ENCODE results near the gene TBATA. TPM values are rescaled to one million over a fixed set of nuclear protein-coding genes. Genes with fewer than 3 reads are reported as not detected.

Gene TBATA
- total RNA-seq, 2 experiments from 2014 or later = not detected

DNA sequence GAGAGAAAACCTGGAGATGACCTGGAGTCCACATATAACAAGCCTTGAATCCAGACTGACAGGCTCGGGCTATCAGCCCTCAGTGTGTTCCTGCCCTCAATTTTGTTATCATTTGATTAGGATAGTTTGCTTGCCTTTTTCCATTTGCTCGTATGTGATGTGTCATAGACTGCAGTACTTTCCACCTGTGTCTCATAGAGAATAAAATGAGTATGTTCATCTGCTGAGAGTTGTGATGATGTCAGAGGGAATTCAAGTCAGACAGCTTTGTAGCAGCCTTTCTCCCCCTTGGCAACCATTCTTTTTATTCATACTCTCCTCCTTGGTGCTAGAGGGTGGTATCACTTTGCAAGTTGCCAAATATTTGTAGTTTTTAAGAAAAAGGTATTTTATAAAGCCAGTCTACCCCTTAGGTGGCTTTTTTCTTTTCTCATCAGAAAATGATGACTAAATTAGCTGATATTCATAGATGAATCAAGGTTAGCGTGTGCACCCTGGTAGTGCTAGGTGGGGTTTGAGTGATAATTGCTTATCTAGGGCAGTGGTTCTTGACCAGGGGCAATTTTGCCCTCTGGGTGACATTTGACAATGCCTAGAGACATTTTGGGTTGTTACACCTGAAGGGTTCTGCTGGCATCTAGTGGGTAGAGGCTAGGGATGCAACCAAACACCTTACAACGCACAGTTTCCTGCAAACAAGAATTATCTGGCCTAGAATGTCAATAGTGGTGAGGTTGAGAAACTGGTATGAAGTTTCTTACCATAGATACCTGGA is 36.0 kb upstream of the TBATA start:
- Mint-ChIP-seq H3K36me3 (ENCODE audit: low read depth) (peaks cover 12% of the 10 kb centered on the region), H3K27me3 (no peaks in the 10 kb centered on the region), H3K4me3 (no peak overlapping the region), H3K4me1 (peaks cover 21% of the 10 kb centered on the region), H3K9me3 (no peaks in the 10 kb centered on the region), H3K27ac (no peak overlapping the region)
- ChIA-PET CTCF (interaction anchor here (1.0 kb wide), 1 partner anchor 18 kb away, joined by 3 read pairs; no protein-coding TSS in a partner anchor), POLR2A (interaction anchor here (0.5 kb wide), 1 partner anchor 265 kb away, joined by 3 read pairs; no protein-coding TSS in a partner anchor)
- no peak for DNase-seq

DNA sequence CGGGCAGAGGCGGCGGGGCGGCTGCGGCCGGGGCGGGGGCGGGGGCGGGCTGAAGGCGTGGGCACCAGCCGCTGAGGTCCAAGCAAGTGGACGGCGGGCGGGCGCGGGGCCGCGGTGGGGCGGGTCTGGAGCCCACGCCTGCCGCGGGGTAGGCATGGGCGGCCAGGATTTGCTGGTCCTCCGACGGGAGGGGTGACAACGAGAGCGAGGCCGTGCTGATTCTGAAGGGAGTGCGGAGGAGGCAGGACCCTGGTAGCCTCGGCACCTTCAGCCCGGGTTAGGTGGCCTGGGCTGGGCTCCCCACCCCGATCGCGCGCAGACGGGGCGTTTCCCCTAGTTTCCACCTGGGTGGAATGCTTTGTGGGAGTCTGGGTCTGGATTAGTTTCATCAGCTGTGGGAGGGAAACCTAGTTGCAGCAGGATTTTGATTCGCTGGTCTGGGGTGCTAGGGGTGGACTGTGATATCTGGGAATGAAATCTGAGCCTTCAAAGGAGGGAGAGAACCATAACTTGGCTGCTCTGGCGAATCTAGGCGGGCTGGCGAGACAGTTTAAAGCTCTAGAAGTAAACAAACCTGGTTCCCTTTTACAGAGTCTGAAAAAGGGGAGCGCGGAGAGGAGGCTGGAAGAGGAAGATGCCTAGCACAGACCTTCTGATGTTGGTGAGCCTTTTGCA is 31.2 kb upstream of the TBATA start:
- ChIA-PET POLR2A (interaction anchor here (1.1 to 1.2 kb wide), 2 partner anchors 13 to 48 kb away, joined by 3 read pairs; no protein-coding TSS in a partner anchor), CTCF (interaction anchor here (1.3 to 2.1 kb wide), 5 partner anchors 35 to 266 kb away, joined by 3 to 18 read pairs (median 5); no protein-coding TSS in a partner anchor)
- Mint-ChIP-seq H3K9me3 (no peaks in the 10 kb centered on the region), H3K27me3 (no peaks in the 10 kb centered on the region), H3K27ac (peak overlapping the region; percentile 77), H3K4me1 (peaks cover 25% of the 10 kb centered on the region), H3K36me3 (ENCODE audit: low read depth) (peaks cover 12% of the 10 kb centered on the region), H3K4me3 (peak overlapping the region; percentile 91)
- peak; percentile 42 for DNase-seq

DNA sequence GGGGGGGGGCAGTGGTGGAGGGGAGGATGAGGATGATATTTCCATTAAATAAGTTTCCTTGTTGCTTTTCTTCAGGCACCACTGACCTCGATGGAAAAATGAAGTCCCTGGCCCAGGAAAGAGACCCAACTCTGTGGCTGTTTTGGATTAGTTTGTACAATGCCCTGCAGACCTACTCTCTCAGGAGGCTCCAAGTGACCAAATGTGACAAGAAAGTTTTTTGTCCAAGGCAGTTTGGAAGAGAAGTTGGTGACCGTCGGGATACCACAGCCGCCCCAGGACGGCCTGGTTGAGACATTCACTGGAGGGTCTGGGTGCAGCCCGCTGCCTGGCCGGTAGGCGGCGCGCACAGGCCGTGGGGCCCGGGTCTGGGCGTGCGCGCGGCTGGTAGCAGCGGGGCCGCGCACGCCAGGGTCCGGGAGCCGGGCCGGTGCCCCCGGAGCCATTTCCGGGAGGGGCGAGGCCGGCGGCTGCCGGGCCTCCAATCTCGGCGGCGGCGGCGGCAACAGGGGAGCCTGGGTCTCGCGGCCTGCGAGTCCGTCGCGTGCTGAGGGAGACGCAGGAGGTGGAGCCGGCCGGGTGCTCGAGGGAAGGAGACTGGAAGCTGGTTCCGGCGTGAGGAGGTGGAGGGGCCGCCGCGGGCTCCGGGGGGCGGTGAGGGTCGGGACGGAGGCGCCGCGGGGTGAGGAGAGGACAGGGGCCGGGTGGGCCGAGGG is 30.5 kb upstream of the TBATA start, which contains the start of gene SGPL1:
Gene SGPL1, plus strand, starts transcription at position 445 of the 716 bp plus-strand sequence. CDS start 906 bp downstream, outside the sequence.
- no peaks in the 10 kb centered on the region for H3K9me3 Mint-ChIP-seq
- peaks cover 12% of the 10 kb centered on the region for H3K36me3 Mint-ChIP-seq (ENCODE audit: low read depth)
- peaks cover 20% of the 10 kb centered on the region for H3K4me1 Mint-ChIP-seq
- POLR2A ChIA-PET = interaction anchor here (1.1 to 1.2 kb wide), 2 partner anchors 14 to 49 kb away, joined by 3 read pairs; no protein-coding TSS in a partner anchor
- DNase-seq = peak; percentile 87
- CTCF ChIA-PET = interaction anchor here (0.7 to 2.1 kb wide), 5 partner anchors 23 to 197 kb away, joined by 3 to 18 read pairs (median 4); no protein-coding TSS in a partner anchor
- no peaks in the 10 kb centered on the region for H3K27me3 Mint-ChIP-seq
- peak within 1 kb of the TSS; percentile 91 for H3K4me3 Mint-ChIP-seq
- H3K27ac Mint-ChIP-seq = peak within 1 kb of the TSS; percentile 77

DNA sequence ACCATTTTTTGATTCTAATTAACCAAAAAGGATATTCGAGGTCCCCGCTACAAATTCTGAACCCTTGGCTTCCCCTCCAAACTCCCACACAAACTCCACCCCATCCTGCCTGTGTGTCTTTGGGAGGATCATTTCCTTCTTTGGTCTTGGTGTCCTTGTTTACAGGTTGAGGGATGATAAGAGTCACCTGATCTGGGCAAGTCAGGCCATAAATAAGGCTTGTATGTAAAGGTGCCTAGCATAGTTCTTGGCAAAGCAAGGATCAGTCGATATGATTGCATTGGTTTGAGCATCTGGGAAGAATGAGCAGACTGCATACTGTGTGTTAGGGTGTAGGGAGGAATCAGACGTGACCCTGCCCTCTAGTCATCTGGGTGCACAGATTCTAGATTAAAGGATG is 28.9 kb upstream of the TBATA start:
- ChIA-PET CTCF (interaction anchor here (1.1 to 1.6 kb wide), 2 partner anchors 10 to 255 kb away, joined by 3 to 4 read pairs; no protein-coding TSS in a partner anchor), POLR2A (interaction anchor here (1.4 kb wide), 1 partner anchor 68 kb away, joined by 3 read pairs; no protein-coding TSS in a partner anchor)
- no peaks in the 10 kb centered on the region for H3K27me3 Mint-ChIP-seq
- H3K9me3 Mint-ChIP-seq = no peaks in the 10 kb centered on the region
- no peak for DNase-seq
- H3K36me3 Mint-ChIP-seq (ENCODE audit: low read depth) = peaks cover 6% of the 10 kb centered on the region
- H3K27ac Mint-ChIP-seq = no peak overlapping the region
- H3K4me1 Mint-ChIP-seq = peaks cover 19% of the 10 kb centered on the region
- H3K4me3 Mint-ChIP-seq = peak overlapping the region; percentile 8

DNA sequence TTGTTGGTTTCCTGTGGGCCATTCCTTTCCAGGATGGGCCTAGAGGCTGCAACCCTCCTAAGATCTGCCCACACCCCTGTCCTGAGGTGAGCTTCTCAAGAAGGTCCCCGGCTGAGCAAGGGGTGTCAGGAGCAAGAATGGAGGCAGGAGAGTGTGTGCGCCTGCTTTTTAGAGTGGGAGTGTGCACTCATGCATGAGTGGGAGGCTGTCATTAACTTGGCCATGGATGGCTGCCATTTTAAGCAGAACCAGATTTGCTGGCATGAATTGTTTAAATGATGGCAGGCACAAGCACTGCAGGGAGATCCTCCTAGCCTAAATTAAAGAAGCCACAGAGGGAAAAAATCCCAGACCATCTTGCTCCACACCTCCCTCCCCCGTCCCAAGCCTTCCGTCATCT is 27.6 kb upstream of the TBATA start:
- H3K9me3 Mint-ChIP-seq = no peaks in the 10 kb centered on the region
- H3K27me3 Mint-ChIP-seq = no peaks in the 10 kb centered on the region
- peaks cover 17% of the 10 kb centered on the region for H3K4me1 Mint-ChIP-seq
- POLR2A ChIA-PET = no interaction called here
- no peak overlapping the region for H3K4me3 Mint-ChIP-seq
- peaks cover 5% of the 10 kb centered on the region for H3K36me3 Mint-ChIP-seq (ENCODE audit: low read depth)
- no peak overlapping the region for H3K27ac Mint-ChIP-seq
- DNase-seq = no peak
- CTCF ChIA-PET = interaction anchor here (1.6 kb wide), 1 partner anchor 254 kb away, joined by 4 read pairs; no protein-coding TSS in a partner anchor

DNA sequence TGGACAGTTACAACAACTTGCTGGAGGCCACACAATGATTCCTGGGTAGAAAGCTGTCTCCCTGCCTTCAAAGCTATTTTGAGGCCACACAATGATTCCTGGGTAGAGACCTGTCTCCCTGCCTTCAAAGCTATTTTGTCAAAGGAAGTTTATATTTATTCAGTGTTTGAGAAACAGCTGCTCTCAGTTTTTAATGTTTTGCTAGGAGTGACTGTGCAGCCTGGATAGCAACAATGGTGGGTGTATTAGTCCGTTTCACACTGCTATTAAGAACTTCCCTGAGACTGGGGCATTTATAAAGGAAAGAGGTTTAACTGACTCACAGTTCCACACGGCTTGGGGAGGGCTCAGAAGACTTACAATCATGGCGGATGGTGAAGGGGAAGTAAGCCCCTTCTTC is 26.7 kb upstream of the TBATA start:
- Mint-ChIP-seq H3K27ac (no peak overlapping the region), H3K36me3 (ENCODE audit: low read depth) (no peaks in the 10 kb centered on the region), H3K9me3 (no peaks in the 10 kb centered on the region), H3K4me1 (peaks cover 12% of the 10 kb centered on the region), H3K27me3 (no peaks in the 10 kb centered on the region), H3K4me3 (no peak overlapping the region)
- no peak for DNase-seq
- ChIA-PET POLR2A (no interaction called here), CTCF (interaction anchor here (0.8 kb wide), 1 partner anchor 76 kb away, joined by 3 read pairs; no protein-coding TSS in a partner anchor)

DNA sequence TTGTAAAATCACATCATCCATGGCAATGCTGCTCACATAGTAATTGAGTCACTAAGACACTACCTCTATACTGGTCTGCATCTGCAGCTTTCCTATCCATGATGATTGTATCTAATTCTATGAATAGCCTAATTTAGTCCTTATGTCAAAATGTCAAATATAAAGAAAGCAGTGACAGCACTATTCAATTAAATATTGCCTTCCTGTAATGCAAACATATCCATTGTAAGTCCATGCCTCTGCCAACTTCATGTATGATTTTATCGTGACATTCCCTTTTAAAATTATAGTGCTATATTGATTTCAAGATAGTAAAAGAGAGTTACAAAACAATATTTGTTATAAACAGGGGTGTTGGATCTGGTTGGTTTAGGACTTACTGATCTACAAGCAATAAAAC is 25.8 kb upstream of the TBATA start:
- no peak overlapping the region for H3K4me3 Mint-ChIP-seq
- no peak overlapping the region for H3K27ac Mint-ChIP-seq
- H3K27me3 Mint-ChIP-seq = no peaks in the 10 kb centered on the region
- no peaks in the 10 kb centered on the region for H3K9me3 Mint-ChIP-seq
- H3K36me3 Mint-ChIP-seq (ENCODE audit: low read depth) = no peaks in the 10 kb centered on the region
- no peak for DNase-seq
- POLR2A ChIA-PET = no interaction called here
- CTCF ChIA-PET = interaction anchor here (0.7 to 0.8 kb wide), 2 partner anchors 19 to 77 kb away, joined by 3 read pairs; no protein-coding TSS in a partner anchor
- peaks cover 6% of the 10 kb centered on the region for H3K4me1 Mint-ChIP-seq

DNA sequence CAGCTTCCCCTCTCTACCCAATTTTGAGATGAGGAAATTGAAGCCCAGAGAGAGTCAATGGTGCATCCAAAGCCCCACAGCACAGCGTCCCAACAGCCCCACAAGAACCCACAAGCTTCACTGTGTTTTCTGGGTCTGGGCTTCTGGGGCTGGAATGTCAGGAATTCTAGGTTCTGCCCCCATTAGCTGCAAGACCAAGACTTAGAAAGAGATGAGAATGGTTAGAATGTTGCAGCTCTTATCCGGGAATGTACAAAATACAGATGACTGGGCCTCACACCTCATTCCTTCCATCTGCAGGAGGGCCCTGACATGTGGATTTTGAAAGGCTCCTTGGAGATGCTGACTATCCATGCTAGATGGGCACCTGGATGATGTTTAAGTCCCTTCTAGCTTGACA is 24.5 kb upstream of the TBATA start:
- no peak overlapping the region for H3K27ac Mint-ChIP-seq
- no peaks in the 10 kb centered on the region for H3K36me3 Mint-ChIP-seq (ENCODE audit: low read depth)
- no peaks in the 10 kb centered on the region for H3K27me3 Mint-ChIP-seq
- H3K4me1 Mint-ChIP-seq = peaks cover 3% of the 10 kb centered on the region
- H3K4me3 Mint-ChIP-seq = no peak overlapping the region
- CTCF ChIA-PET = interaction anchor here (1.1 kb wide), 1 partner anchor 69 kb away, joined by 3 read pairs; no protein-coding TSS in a partner anchor
- H3K9me3 Mint-ChIP-seq = no peaks in the 10 kb centered on the region
- no peak for DNase-seq
- POLR2A ChIA-PET = no interaction called here

DNA sequence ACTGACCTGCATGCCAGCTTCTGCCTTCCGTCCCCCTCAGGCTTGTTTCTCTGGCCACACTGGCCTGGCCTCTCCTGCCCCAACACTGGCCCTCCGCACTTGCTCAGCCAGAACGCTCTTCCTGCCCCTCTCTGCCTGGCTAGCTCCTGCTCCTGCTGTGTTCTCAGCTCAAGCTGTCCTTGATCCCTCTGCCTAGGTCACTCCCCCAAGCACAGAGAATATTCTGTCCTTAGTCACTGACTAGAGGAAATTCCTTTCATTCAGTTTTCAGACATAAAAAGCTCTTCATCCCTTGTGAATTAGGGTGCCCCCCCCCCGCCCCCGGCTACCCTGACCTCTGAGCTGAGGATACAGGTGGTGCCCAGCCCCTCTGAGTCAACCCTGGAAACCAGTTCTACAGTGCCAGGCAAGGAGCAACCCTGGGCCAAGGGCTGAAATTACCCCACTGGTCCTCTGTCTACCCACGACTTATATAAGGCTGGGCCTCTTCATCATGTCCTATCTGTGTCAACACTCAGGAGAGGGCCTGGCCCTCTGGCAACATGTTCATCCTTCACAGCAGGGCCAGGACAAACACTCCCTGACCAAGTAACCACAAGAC is 23.9 kb upstream of the TBATA start:
- H3K4me1 Mint-ChIP-seq = peaks cover under 1% of the 10 kb centered on the region
- no peaks in the 10 kb centered on the region for H3K27me3 Mint-ChIP-seq
- ChIA-PET CTCF (no interaction called here), POLR2A (no interaction called here)
- H3K4me3 Mint-ChIP-seq = no peak overlapping the region
- no peak overlapping the region for H3K27ac Mint-ChIP-seq
- no peak for DNase-seq
- no peaks in the 10 kb centered on the region for H3K36me3 Mint-ChIP-seq (ENCODE audit: low read depth)
- H3K9me3 Mint-ChIP-seq = no peaks in the 10 kb centered on the region

DNA sequence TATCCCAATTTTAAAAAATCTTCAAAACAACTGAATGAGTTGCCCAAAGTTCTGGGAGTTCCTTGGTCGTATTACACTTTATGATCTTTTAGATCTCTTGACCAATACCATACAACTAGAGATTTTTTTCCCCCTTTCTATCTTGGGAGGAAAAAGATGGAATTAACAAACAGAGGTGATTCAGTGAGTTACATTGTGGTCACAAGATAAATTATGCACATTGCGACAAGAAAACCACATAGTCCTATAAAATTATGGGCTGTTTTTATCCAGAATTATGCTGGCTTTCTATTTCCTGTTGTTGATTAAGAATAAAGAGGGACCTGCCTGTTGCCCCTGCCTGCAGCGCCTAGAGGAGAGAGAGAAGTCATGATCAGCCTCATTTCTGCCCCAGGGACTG is 22.4 kb upstream of the TBATA start:
- H3K27me3 Mint-ChIP-seq = peaks cover 1% of the 10 kb centered on the region
- CTCF ChIA-PET = no interaction called here

DNA sequence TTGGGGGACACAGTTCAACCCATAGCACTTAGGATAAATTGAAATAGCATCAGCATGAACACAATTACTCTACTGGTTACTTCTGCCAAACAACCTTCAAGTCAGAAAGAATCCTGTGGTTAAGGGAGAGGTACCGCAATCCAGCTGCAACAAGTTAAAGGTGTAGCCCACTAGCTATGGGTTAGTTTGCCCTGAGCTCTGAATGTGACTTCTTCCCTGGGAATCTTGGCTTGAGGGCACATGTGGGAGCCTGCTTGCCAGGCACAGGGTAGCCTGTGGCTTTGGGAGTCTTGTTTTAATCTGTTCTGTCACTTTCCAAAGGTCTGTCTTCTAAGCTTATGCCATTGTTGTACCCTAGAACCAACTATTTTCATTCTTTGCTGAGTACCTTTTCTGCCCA is 21.7 kb upstream of the TBATA start:
- no peaks in the 10 kb centered on the region for H3K36me3 Mint-ChIP-seq (ENCODE audit: low read depth)
- no peak overlapping the region for H3K27ac Mint-ChIP-seq
- H3K4me3 Mint-ChIP-seq = no peak overlapping the region
- peaks cover 8% of the 10 kb centered on the region for H3K27me3 Mint-ChIP-seq
- H3K9me3 Mint-ChIP-seq = no peaks in the 10 kb centered on the region
- ChIA-PET CTCF (no interaction called here), POLR2A (no interaction called here)
- H3K4me1 Mint-ChIP-seq = no peaks in the 10 kb centered on the region
- no peak for DNase-seq

More for the DNA sequence above, 22.4 kb upstream of the TBATA start:
- H3K27ac Mint-ChIP-seq = no peak overlapping the region
- no peak for DNase-seq
- POLR2A ChIA-PET = no interaction called here
- no peaks in the 10 kb centered on the region for H3K36me3 Mint-ChIP-seq (ENCODE audit: low read depth)
- no peaks in the 10 kb centered on the region for H3K4me1 Mint-ChIP-seq
- no peak overlapping the region for H3K4me3 Mint-ChIP-seq
- H3K9me3 Mint-ChIP-seq = no peaks in the 10 kb centered on the region

DNA sequence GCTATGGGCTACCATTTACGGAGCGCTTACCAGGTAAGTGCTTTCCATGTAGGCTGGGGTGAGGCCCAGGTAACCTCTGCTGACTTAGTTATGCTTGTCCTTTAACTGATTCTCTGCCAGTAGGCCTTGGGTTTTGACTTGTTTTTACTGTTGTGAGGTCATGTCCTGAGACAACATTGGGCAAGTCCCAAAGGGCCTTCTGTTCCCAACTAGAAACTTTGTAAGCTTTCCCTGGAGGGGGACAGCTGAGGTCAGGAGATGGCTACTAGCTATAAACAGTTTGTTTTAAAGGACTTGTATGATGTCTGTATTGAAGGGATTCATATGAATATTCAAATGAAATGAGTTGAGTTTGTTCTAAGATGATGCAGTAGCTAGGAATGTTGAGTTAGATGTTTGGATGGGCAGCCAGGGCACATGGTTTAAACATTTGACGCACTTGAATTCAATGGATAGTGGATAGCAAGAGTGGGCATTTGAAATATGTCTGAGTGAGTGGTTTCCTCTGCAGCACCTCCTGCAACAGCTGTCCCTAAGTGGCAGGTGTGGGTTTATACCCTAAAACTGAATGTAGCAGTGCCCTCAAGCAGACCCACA is 20.5 kb upstream of the TBATA start:
- DNase-seq = no peak
- Mint-ChIP-seq H3K9me3 (no peaks in the 10 kb centered on the region), H3K36me3 (ENCODE audit: low read depth) (no peaks in the 10 kb centered on the region), H3K4me1 (no peaks in the 10 kb centered on the region), H3K27ac (no peak overlapping the region), H3K27me3 (peaks cover 8% of the 10 kb centered on the region), H3K4me3 (no peak overlapping the region)
- CTCF ChIA-PET = no interaction called here
- POLR2A ChIA-PET = no interaction called here
